Parathyroid adenoma (tissue), 2 donors: ENCODE results near the gene SEZ6L2.
A peak's percentile ranks its signal among the peaks of the same experiment; 100 is the strongest.

Source experiments
- H2AFZ ChIP-seq: fragments of 300-600 bp; sonication (generic); one replicate; pipeline ENCODE4 v1.7.0; 2017; ENCODE audit warnings: antibody characterized with exemption, mild to moderate bottlenecking
- H3K27ac ChIP-seq: fragments of 300-600 bp; sonication (generic); one replicate; pipeline ENCODE4 v1.7.0; 2017
- H3K27me3 ChIP-seq: fragments of 300-600 bp; sonication (generic); one replicate; pipeline ENCODE4 v1.7.0; 2017; ENCODE audit warnings: low read length; ENCODE audit not compliant: control insufficient read depth, insufficient read depth
- H3K36me3 ChIP-seq: fragments of 300-600 bp; sonication (generic); one replicate; pipeline ENCODE4 v1.7.0; 2017; ENCODE audit warnings: low read length; ENCODE audit not compliant: control insufficient read depth, insufficient read depth
- H3K4me1 ChIP-seq: fragments of 300-600 bp; sonication (generic); one replicate; pipeline ENCODE4 v1.7.0; 2017; ENCODE audit warnings: control low read depth
- H3K4me2 ChIP-seq: fragments of 300-600 bp; sonication (generic); one replicate; pipeline ENCODE4 v1.7.0; 2017; ENCODE audit warnings: low read length
- H3K4me3 ChIP-seq: fragments of 300-600 bp; sonication (generic); one replicate; pipeline ENCODE4 v1.7.0; 2017; ENCODE audit warnings: low read depth, low read length
- H3K79me2 ChIP-seq: fragments of 300-600 bp; sonication (generic); one replicate; pipeline ENCODE4 v1.7.0; 2017; ENCODE audit warnings: control low read depth
- H3K9ac ChIP-seq: fragments of 300-600 bp; sonication (generic); one replicate; pipeline ENCODE4 v1.7.0; 2017; ENCODE audit warnings: mild to moderate bottlenecking
- H3K9me3 ChIP-seq: fragments of 300-600 bp; sonication (generic); one replicate; pipeline ENCODE4 v1.7.0; 2017; ENCODE audit warnings: low read length; ENCODE audit not compliant: control insufficient read depth
- CTCF ChIP-seq: fragments of 300-600 bp; sonication (generic); IDR thresholded peaks from one replicate; pipeline ENCODE4 v1.7.0; 2017; ENCODE audit warnings: antibody characterized with exemption, mild to moderate bottlenecking
- donor health status: primary hyperparathyroidism.

The SEZ6L2 gene

GRCh38 chr16:29900888-29901606 lies 1.7 kb upstream of the SEZ6L2 start:
- Histone ChIP-seq H2AFZ (peak overlapping the region; percentile 97), H3K4me1 (peaks cover 11% of the 10 kb centered on the region), H3K4me2 (peak overlapping the region; percentile 56), H3K36me3 (no peaks in the 10 kb centered on the region), H3K79me2 (no peaks in the 10 kb centered on the region), H3K4me3 (no peak overlapping the region), H3K27me3 (no peaks in the 10 kb centered on the region), H3K9me3 (no peaks in the 10 kb centered on the region), H3K27ac (peak overlapping the region; percentile 97), H3K9ac (no peak overlapping the region)
- TF ChIP-seq CTCF: no peak

GRCh38 chr16:29900102-29900887 lies 945 bp upstream of the SEZ6L2 start, which contains the start of gene ASPHD1:
TSS of gene ASPHD1 (plus strand) at chr16:29900488. CDS start at chr16:29900972, 484 bp downstream.
- H3K4me1 ChIP-seq: peaks cover 11% of the 10 kb centered on the region
- no peak for TF ChIP-seq CTCF
- H3K27ac ChIP-seq: peak within 1 kb of the TSS; percentile 97
- H3K9me3 ChIP-seq: no peaks in the 10 kb centered on the region
- H3K36me3 ChIP-seq: no peaks in the 10 kb centered on the region
- H2AFZ ChIP-seq: peak within 1 kb of the TSS; percentile 97
- H3K79me2 ChIP-seq: no peaks in the 10 kb centered on the region
- peak within 1 kb of the TSS; percentile 56 for H3K4me2 ChIP-seq
- peak within 1 kb of the TSS; percentile 39 for H3K9ac ChIP-seq
- no peaks in the 10 kb centered on the region for H3K27me3 ChIP-seq
- H3K4me3 ChIP-seq: peak within 1 kb of the TSS; percentile 22

DNA sequence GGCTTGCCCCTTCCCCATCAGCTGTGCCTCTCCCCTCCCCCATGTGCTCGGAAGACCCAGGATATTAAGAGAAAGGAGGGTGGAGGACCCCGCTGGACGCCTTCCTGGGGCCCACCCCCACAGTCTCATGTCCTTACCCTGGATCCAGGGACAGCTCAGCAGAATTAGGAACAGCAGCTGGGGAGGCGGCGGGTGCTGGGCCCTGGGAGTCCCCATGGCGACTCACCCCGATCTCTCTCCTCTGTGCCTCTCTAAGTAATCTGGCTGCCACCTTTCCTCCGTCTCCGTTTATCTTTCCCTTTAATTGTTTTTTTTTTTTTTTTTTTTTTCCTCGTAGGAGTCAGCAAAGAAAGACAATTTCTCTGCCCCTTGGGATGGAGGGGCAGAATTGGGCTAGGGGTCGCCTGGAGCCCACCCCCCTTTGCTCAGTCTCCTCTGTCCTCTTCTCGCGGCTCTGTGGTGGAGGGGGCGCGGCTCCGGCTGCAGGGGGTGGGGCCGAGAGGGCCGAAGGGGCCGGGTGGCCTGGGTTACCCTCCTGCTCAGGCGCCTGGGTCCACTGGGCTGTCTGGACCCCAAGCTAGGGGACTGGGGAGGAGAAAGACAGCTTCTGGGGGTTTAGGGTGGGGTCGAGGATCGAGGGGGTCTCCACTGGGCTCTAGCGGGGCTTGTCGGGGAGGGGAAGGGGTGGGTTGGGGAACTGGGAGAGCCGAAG lies 390 bp downstream of the SEZ6L2 start:
- no peaks in the 10 kb centered on the region for H3K79me2 ChIP-seq
- H3K9ac ChIP-seq: peak overlapping the region; percentile 64
- no peak for TF ChIP-seq CTCF
- H3K4me3 ChIP-seq: peak overlapping the region; percentile 22
- peak overlapping the region; percentile 97 for H3K27ac ChIP-seq
- H2AFZ ChIP-seq: peak overlapping the region; percentile 97
- H3K4me2 ChIP-seq: no peak overlapping the region
- no peaks in the 10 kb centered on the region for H3K9me3 ChIP-seq
- H3K4me1 ChIP-seq: peaks cover 11% of the 10 kb centered on the region
- H3K36me3 ChIP-seq: no peaks in the 10 kb centered on the region
- no peaks in the 10 kb centered on the region for H3K27me3 ChIP-seq

DNA sequence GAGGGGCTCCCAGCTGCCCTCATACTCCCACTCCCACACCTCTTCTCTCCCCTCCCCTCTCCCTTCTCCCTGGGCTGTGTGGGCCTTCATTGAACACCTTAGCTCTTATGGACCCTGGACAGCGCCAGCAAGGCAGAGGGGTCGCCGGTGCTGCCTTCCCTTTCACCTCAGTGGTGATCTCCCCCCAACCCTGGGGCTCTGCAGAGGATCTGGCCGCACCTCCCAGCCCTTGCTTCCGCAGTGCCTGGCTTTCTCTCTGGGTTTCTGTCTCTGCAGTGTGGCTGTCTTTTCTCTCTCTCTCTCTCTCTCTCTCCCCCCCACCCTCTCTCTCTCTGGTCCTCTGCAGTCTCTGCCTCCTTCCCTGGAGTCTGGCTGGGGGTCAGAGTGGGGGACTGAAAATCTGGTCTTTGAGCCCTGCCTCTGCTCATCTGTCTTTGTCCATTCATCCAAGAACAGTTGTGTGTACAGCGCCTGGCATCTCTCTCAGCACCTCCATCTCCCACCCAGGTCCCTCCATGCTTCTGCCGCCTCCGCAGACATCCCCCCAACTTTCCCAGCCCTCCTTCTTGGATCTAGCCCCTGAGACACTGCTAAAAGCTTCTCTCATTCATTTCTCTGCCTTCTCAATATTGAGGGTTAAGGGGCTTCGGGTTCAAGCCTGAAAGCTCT lies 1.1 kb downstream of the SEZ6L2 start:
- Histone ChIP-seq H3K9ac (no peak overlapping the region), H3K9me3 (no peaks in the 10 kb centered on the region), H3K36me3 (no peaks in the 10 kb centered on the region), H3K27ac (no peak overlapping the region), H3K4me3 (no peak overlapping the region), H3K4me2 (no peak overlapping the region), H2AFZ (peak overlapping the region; percentile 97), H3K27me3 (no peaks in the 10 kb centered on the region), H3K4me1 (peaks cover 11% of the 10 kb centered on the region), H3K79me2 (no peaks in the 10 kb centered on the region)
- TF ChIP-seq CTCF: no peak
